Heart left ventricle (tissue), 13 donors: ENCODE data around the gene COQ3.

Source experiments
- POLR2A ChIP-seq, 2 donors: fragments of 450-650 bp; IDR thresholded peaks; one replicate each; pipeline ENCODE4 v1.6.1; 2017; ENCODE audit warnings: antibody characterized with exemption in 2 of 2, mild to moderate bottlenecking in 2 of 2, moderate library complexity in 2 of 2
- TF ChIP-seq, protein P1 (sequence below), 12 donors: fragments of 200-600 bp; sonication (generic) in 4 of 12; IDR thresholded peaks; one replicate each; pipeline versions ENCODE4 v1.5.0 to v1.8.0; 2018 to 2022; ENCODE audit warnings: antibody characterized with exemption in 12 of 12, mild to moderate bottlenecking in 5 of 12
- donor health status: ischemic (EF 13 %, LVEDD 7.1; RV severe dilation, severe dysfunction).
- donor health status: DM: no; HTN: yes; CAD: no.
- donor health status: DM: no; HTN: no; CAD: no.
- donor health status: ischemic (EF 25% LVEDD 6.9; RV normal size, moderate dysfunction).
- donor health status: ischemic (EF 25% LVEDD 5.7; RV mildly dilated, moderate dysfunction).
- donor health status: ischemic (EF 35%, LVEDD 5.7; RV mildly dilated, moderate dysfunction).
- donor health status: nonischemic (EF 11% LVEDD 7.7; RV severe dilation, severe dysfunction).
- donor health status: DM: yes; HTN: yes; CAD: no.
- donor health status: PGD.
- donor health status: ischemic (EF 29% LVEDD 5.4; RV normal size, mild dysfunction).
- donor health status: nonischemic (EF 23%, LVEDD 6.1; RV moderate dilation, normal function).

DNA sequence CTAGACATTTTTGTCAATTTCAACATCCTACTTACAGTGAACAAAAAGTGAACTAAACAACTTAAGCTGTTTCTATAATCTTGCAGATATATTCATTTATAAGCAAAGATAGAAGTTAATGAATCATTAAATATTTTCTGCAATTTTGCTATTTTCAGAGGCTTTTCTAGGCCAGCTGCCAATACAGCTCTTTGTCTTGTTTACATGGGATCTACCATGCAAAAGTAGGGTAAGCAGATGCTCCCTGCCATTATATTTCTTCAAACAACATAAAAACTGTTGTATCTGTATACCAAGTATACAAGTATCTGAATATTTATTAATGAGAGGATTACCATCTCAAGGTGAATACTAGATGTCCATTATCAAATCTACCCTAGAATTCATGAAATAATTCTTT is 15.7 kb upstream of the COQ3 start:
- TF ChIP-seq, protein P1, sequence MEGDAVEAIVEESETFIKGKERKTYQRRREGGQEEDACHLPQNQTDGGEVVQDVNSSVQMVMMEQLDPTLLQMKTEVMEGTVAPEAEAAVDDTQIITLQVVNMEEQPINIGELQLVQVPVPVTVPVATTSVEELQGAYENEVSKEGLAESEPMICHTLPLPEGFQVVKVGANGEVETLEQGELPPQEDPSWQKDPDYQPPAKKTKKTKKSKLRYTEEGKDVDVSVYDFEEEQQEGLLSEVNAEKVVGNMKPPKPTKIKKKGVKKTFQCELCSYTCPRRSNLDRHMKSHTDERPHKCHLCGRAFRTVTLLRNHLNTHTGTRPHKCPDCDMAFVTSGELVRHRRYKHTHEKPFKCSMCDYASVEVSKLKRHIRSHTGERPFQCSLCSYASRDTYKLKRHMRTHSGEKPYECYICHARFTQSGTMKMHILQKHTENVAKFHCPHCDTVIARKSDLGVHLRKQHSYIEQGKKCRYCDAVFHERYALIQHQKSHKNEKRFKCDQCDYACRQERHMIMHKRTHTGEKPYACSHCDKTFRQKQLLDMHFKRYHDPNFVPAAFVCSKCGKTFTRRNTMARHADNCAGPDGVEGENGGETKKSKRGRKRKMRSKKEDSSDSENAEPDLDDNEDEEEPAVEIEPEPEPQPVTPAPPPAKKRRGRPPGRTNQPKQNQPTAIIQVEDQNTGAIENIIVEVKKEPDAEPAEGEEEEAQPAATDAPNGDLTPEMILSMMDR (IDR thresholded peaks at IDR 0.05), result no peak
- TF ChIP-seq POLR2A (IDR thresholded peaks at IDR 0.05), result no peak
